ENCODE data around the gene CDC42BPB. TPM values are rescaled to one million over a fixed set of nuclear protein-coding genes. Genes with fewer than 3 reads are reported as not detected.
"Not testable (repeated sequence)": the region's sequence is repeated elsewhere in the genome, so short reads cannot be mapped to it uniquely, and the experiment has no call there.

Gene CDC42BPB
- total and polyA plus RNA-seq, 11 donors, result 31.1 to 124 (median 68.9) TPM

- no peaks in the 10 kb centered on the region for H3K9me3 ChIP-seq
- WGBS, 4 donors, result 9 to 62% (median 16%) methylated on average over 7 to 35 of the region's 35 CpGs
- peaks cover 0 to 10% (median 2%) of the 10 kb centered on the region in 9 donors for H3K36me3 ChIP-seq
- intact Hi-C loops (cut with DNase I), result loop anchor here in 1 of 10 donors (10.0 kb wide), 1 partner anchor 153 kb away; the partner anchor contains the start of gene TRAF3
- H3K4me3 ChIP-seq, result peak overlapping the region; percentile 0 to 55 (median 46)
- H3K27me3 ChIP-seq, result peaks cover 33 to 86% (median 57%) of the 10 kb centered on the region in 9 donors
- H3K4me1 ChIP-seq, result peaks cover 15 to 41% (median 27%) of the 10 kb centered on the region in 12 donors
- TF ChIP-seq POLR2A (IDR thresholded peaks at IDR 0.05) (no peak), CTCF (IDR thresholded peaks at IDR 0.05) (no peak)
- DNase-seq, result peak in 1 of 5 donors; percentile 68
- peak in 3 of 4 donors; percentile 3 to 5 (median 5) for ATAC-seq
- H3K27ac ChIP-seq, result no peak overlapping the region
Observed at GRCh38 chr14:102927878-102928411, 129.4 kb downstream of the CDC42BPB start.

- H3K4me1 ChIP-seq, result peaks cover 15 to 45% (median 28%) of the 10 kb centered on the region in 12 donors
- H3K9me3 ChIP-seq, result no peaks in the 10 kb centered on the region
- no peak for TF ChIP-seq POLR2A (IDR thresholded peaks at IDR 0.05)
- TF ChIP-seq CTCF (IDR thresholded peaks at IDR 0.05), result no peak
- ATAC-seq (no peak), DNase-seq (peak in 1 of 5 donors; percentile 56)
- H3K36me3 ChIP-seq, result peaks cover 0 to 6% (median 0%) of the 10 kb centered on the region in 9 donors
- WGBS, 4 donors, result 63 to 66% (median 66%) methylated on average over 14 to 19 of the region's 19 CpGs
- H3K27ac ChIP-seq, result no peak overlapping the region
- no peak overlapping the region for H3K4me3 ChIP-seq
- H3K27me3 ChIP-seq, result peaks cover 37 to 91% (median 61%) of the 10 kb centered on the region in 9 donors
- intact Hi-C loops (cut with DNase I), result loop anchor here in 1 of 10 donors (10.0 kb wide), 1 partner anchor 153 kb away; the partner anchor contains the start of gene TRAF3
Observed at GRCh38 chr14:102927346-102927877, 129.9 kb downstream of the CDC42BPB start.

GRCh38 chr14:102926840-102927239 is 130.5 kb downstream of the CDC42BPB start:
- not testable (repeated sequence) for H3K9me3 ChIP-seq, H3K4me3 ChIP-seq, H3K27ac ChIP-seq, ATAC-seq, H3K36me3 ChIP-seq
- intact Hi-C loops (cut with DNase I), result loop anchor here in 1 of 10 donors (10.0 kb wide), 1 partner anchor 152 kb away; the partner anchor contains the start of gene TRAF3
- DNase-seq, result peak in 1 of 5 donors; percentile 15
- H3K27me3 ChIP-seq, result peaks cover 37 to 96% (median 62%) of the 10 kb centered on the region in 9 donors
- peaks cover 15 to 45% (median 28%) of the 10 kb centered on the region in 12 donors for H3K4me1 ChIP-seq
- WGBS, 4 donors, result 95 to 98% (median 97%) methylated on average over 10 of the region's 10 CpGs

- ATAC-seq (no peak), DNase-seq (no peak)
- Histone ChIP-seq H3K4me3 (no peak overlapping the region), H3K9me3 (no peaks in the 10 kb centered on the region), H3K27ac (no peak overlapping the region), H3K36me3 (no peaks in the 10 kb centered on the region), H3K4me1 (peaks cover 15 to 45% (median 28%) of the 10 kb centered on the region in 12 donors), H3K27me3 (peaks cover 37 to 89% (median 63%) of the 10 kb centered on the region in 9 donors)
- 62 to 73% (median 64%) methylated on average over 12 of the region's 12 CpGs for WGBS, 4 donors
- intact Hi-C loops (cut with DNase I), result loop anchor here in 1 of 10 donors (10.0 kb wide), 1 partner anchor 151 kb away; the partner anchor contains the start of gene TRAF3
- TF ChIP-seq POLR2A (IDR thresholded peaks at IDR 0.05) (no peak), CTCF (IDR thresholded peaks at IDR 0.05) (no peak)
Observed at GRCh38 chr14:102926104-102926503, 131.2 kb downstream of the CDC42BPB start.
